Measurements from ENCODE around the gene GJA4. TPM values are rescaled to one million over a fixed set of nuclear protein-coding genes. Genes with fewer than 3 reads are reported as not detected.

GJA4 gene
- not detected in 5 replicates for total RNA-seq (2022; extraction: Qiagen RNA extraction; ENCODE audit: low read depth)

DNA sequence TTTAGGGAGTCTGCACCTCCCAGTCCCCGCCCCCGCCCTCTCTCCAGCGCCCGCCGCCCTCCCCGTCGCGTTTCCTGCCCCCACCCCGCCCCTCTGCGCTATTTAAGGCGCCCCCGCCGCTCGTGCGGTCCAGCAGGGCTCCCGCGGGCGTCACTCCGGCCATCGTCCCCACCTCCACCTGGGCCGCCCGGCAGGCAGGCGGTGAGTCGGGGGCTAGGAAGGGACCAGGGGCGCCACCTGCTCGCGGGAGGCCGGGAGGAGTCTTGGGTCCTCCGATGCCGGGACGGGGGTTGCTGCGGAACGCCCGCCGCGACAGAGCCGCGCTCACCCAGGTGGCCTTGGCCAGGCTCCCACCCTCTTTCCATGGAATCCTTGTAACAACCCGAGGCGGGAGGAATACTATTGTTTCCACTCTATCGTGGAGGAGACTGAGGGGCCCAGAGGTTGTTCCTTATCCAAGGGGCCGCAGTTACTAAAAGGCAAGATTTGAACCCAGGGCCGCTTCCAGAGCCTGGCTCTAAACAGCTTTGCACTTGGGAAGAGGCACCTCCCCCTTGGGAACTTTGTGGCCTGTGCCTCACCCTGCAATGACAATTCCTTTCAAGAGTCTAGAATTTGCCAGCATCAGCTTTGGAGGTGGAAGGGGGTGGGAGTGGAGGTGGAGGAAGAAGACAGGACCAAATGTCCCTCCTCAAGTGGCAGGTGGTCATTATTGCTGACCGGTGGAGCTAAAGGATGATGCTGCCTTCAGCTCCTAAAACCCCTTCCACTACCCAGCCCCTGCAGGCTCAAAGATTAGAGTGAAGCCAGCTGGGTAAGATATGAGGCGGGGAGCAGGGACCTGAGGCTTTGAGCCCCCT is at the start of gene GJA4:
TSS of gene GJA4 (plus strand) at position 132 of the 860 bp plus-strand sequence. CDS start 1,215 bp downstream, outside the sequence.

DNA sequence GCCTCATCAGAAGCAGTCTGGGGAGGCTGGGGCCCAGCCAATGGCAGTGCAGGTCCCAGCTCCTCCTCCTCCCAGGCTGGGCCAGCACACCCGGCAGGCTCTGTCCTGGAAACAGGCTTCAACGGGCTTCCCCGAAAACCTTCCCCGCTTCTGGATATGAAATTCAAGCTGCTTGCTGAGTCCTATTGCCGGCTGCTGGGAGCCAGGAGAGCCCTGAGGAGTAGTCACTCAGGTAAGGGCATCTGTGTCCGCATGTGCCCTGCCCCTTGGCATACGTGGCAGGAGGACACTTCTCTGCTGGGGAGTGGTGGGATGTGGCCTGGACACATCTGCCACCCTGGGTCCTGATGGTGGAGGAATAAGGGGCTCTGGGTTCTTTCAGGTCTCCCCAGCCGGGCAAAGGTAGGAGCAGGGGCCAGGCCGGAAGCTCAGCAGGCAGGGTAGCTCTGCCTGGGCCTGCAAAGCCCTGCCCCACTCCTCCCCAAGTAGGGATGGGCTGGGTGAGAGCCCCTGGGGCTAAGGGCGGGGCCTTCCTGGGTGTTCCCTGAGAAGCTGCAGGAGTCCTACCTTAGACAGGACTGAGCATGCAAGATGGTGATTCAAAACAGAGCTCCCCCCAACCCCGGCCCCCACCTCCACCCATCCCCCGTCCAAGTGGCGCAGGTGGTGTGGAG is 37.7 kb upstream of the GJA4 start, which contains the start of gene GJB5:
TSS of gene GJB5 (plus strand) at position 84 of the 674 bp plus-strand sequence. CDS start 2,284 bp downstream, outside the sequence.

DNA sequence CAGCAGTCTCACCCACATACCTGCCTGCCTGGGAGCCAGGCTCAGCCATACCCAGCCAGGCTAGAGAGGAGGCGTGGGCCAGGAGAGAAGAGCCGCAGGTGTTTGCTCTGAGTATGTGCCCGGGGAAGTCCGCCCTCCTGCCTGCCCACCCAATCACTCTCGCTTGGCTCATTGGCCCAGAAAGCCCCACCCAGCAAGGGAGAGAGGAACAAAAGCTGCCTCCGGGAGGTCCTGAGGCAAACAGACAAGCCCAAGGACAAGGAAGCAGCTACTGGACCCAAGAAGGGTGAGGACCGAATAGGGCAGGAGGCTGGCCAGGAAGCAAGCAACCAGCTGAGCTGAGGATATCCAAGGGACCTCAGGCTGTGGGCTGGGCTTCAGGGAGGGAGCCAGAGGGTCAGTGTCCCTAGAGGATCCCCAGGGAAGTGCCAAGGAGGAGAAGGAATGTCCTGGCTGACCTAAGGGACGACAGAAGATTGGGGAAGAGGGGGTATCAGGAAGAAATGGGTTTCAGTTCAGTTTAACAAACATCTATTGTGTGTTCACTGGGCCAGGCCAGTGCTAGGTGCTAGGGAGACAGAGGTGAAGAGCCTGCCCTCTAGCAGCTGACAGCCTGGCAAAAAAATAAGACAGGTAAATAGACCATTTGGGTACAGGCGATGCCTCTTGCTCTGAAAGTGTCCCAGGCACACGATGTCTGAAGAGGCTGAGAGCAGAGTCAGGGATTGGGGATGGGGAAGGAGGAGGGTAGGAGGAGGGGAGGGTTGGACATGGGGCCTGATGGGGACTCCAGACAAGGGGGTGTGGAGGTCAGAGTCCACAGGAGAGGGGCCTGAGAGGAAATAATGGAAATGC is 33.1 kb upstream of the GJA4 start, which contains the start of gene GJB4:
TSS of gene GJB4 (plus strand) at position 238 of the 855 bp plus-strand sequence. CDS start 1,515 bp downstream, outside the sequence.

DNA sequence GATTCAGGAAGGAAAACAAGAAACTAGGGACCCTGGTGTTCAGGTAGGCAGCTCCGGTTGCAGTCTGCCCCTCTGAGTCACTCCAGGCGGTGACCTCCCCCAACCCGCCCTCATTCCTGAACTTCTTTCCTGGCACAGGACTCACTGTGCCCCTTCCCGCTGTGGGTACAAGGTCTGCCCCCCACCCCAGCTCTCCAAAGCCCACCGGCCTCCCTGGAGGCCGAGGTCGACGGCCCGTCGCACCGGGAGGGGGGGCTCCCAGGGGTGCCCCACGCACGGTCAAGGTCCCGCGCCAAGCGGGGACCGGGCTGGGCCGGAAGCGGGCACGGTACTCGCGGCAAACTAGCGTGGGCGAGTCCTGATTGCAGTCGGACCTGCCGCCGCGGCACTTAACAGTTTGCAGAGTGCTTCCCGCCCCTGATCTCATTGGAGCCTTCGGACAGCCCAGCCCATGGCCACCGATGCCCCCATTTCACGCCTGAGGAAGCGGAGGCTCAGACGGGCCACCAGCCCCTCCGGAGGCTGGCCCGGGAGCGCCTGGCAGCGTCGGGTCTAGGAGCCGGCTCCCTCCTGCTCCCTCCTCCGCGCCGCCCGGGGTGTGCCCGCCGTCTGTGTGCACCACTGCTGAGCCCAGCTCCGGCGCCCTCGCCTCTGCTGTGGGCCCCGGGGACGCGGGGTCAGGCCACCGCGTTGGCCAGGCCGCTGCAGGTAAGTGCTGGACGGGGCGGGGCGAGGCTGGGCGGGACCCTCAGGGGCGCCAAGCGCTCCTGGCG is 11.5 kb upstream of the GJA4 start, which contains the start of gene GJB3:
TSS of gene GJB3 (plus strand) at position 144 of the 773 bp plus-strand sequence. CDS start 3,549 bp downstream, outside the sequence.

Other genes starting within 250 kb of the GJA4 start
- gene GJB5, start 38.0 kb upstream of the GJA4 start, total RNA-seq (2022; extraction: Qiagen RNA extraction; ENCODE audit: low read depth), result 0.03 to 0.13 TPM (median 0.09 TPM) in 3 of 5 replicates, not detected in the others
- gene GJB4, start 33.3 kb upstream of the GJA4 start, total RNA-seq (2022; extraction: Qiagen RNA extraction; ENCODE audit: low read depth), result 0.07 to 0.15 TPM (median 0.12 TPM) in 4 of 5 replicates, not detected in the other
- 3.3 to 8.0 TPM (median 5.1 TPM) in 5 replicates for gene GJB3, start 11.8 kb upstream of the GJA4 start, total RNA-seq (2022; extraction: Qiagen RNA extraction; ENCODE audit: low read depth)
- gene SMIM12, start 66.8 kb downstream of the GJA4 start, total RNA-seq (2022; extraction: Qiagen RNA extraction; ENCODE audit: low read depth), result 33.7 to 59.6 TPM (median 54.0 TPM) in 5 replicates
- gene DLGAP3, start 136.7 kb downstream of the GJA4 start, total RNA-seq (2022; extraction: Qiagen RNA extraction; ENCODE audit: low read depth), result 0.09 to 0.34 TPM (median 0.27 TPM) in 5 replicates
- 14.5 to 19.9 TPM (median 16.7 TPM) in 5 replicates for gene TMEM35B, start 192.3 kb downstream of the GJA4 start, total RNA-seq (2022; extraction: Qiagen RNA extraction; ENCODE audit: low read depth)
- gene ZMYM6, start 238.9 kb downstream of the GJA4 start, total RNA-seq (2022; extraction: Qiagen RNA extraction; ENCODE audit: low read depth), result 4.3 to 4.9 TPM (median 4.6 TPM) in 5 replicates